ENCODE data around the gene GPR55.

The GPR55 gene

DNA sequence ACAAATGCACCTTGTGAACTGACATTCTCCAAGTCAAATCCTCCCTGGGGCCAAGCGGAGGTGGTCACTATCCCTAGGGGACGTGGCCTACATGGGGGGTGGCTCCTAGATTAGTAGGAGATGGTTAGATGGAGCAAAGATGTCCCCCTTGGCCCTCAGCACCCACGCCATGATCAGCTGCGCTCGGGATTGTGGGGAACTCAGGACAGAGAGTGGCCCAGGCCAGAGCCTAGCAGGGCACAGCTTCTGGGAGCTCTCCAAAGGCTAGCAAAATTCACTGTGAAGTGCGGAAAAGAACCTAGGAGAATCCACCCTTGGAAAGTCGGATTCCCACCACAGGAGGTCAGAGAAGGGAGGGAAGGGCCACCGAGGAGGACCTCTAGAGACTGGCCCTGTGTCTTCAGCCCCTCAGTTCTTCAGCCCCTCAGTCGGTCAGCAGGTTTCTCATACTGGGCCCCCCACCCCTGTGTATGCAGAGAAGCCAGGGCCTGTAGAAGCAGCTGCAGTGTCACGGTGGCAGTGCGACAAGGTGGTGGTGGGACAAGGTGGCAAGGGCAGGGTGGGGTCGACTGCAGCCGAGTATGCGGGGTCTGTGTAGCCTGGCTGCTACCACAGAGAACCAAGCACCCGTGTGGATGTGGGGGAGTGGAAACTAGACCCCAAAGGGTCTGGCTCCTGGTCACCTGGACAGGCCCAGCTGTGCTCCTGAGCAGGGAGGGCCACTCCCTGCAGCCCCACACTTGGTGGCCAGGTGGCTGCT, 18.4 kb downstream of the GPR55 start:
- DNase-seq (ENCODE audit: low spot score in 2 of 2) = no peak
- H3K27ac Mint-ChIP-seq = no peak overlapping the region
- peaks cover 38% of the 10 kb centered on the region for H3K36me3 Mint-ChIP-seq
- H3K4me1 Mint-ChIP-seq = peaks cover 54% of the 10 kb centered on the region
- ATAC-seq = no peak
- H3K9me3 Mint-ChIP-seq = no peaks in the 10 kb centered on the region
- peak overlapping the region; percentile 58 for H3K4me3 Mint-ChIP-seq

DNA sequence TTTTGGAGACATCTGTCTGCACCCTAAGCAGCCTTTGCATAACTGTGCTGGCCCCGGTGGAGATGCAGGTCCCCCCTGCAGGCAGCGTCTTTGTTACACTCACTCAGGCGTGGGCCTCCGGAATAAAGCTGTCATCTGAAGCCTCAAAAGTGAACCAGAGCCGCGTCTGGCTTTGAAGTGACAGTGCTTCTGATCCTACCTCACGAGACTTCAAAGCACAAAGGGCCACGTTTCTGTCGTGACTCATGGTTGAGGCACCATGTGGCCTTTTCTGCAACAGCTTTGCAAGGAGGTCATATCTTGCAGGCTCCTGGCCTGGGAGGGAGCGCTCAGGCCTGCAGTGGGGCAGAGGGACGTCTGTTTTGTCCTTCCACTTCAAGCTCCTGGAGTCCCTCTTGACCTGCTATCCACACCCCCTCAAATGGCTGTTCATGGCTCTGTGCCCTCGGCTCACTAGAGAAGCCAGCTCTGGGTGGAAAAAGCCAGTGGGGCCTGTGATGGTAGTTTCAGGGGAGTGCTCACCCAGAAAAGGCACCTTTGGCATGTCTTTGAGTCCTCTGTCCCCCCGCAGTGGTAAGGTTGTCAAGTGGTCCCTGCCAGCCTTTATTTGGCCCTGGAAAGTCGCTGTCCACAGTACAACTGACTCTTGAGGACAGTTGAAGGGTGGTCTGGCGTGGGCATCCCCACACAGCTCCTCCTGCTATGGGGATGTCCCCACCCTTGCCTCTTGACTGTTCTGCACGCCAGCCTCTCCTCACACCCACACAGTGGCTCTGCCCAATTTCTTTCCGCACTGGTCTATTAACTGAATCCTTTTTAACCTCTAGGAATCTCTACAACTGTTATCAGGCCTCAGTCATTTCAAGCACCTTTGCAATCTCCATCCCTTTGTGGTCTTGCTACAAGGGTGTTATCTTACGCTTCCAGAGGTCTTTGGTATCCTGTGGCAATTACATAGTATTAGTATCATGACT, 19.3 kb downstream of the GPR55 start:
- H3K4me3 Mint-ChIP-seq = peak overlapping the region; percentile 58
- H3K9me3 Mint-ChIP-seq = no peaks in the 10 kb centered on the region
- no peak for DNase-seq (ENCODE audit: low spot score in 2 of 2)
- peaks cover 56% of the 10 kb centered on the region for H3K4me1 Mint-ChIP-seq
- ATAC-seq = peak; percentile 85
- peak overlapping the region; percentile 61 for H3K27ac Mint-ChIP-seq
- H3K36me3 Mint-ChIP-seq = peaks cover 38% of the 10 kb centered on the region

DNA sequence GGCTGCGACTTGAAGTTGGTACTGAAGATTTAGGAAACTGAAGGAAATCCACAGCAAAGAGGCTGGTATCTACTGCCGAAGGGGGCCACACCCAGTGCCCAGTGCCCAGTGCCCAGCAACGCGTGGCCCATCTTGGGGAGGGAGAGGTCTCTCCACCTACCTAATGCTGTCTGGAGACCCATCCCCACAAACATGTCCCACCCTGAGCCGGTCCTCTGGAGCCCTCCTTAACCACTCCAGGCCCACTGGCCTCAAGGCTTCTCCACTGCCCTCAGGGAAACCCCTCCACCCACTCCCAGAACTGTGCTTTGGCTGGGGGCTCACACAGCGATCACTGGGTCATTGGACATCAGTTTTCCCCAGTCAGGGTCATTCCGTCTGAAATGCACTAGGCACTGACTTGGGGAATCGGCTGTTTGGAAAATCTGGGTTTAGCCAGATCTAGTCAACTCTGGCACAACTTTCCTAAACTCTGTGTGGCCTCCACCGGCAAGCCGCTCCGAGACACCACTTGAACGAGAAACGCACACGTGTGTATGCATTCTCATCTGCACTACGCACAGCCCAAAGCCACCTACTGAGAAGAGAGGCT, 20.1 kb downstream of the GPR55 start:
- no peak for ATAC-seq
- Mint-ChIP-seq H3K36me3 (peaks cover 38% of the 10 kb centered on the region), H3K4me3 (peak overlapping the region; percentile 58), H3K9me3 (no peaks in the 10 kb centered on the region), H3K4me1 (peaks cover 55% of the 10 kb centered on the region), H3K27ac (peak overlapping the region; percentile 61)
- DNase-seq (ENCODE audit: low spot score in 2 of 2) = no peak

DNA sequence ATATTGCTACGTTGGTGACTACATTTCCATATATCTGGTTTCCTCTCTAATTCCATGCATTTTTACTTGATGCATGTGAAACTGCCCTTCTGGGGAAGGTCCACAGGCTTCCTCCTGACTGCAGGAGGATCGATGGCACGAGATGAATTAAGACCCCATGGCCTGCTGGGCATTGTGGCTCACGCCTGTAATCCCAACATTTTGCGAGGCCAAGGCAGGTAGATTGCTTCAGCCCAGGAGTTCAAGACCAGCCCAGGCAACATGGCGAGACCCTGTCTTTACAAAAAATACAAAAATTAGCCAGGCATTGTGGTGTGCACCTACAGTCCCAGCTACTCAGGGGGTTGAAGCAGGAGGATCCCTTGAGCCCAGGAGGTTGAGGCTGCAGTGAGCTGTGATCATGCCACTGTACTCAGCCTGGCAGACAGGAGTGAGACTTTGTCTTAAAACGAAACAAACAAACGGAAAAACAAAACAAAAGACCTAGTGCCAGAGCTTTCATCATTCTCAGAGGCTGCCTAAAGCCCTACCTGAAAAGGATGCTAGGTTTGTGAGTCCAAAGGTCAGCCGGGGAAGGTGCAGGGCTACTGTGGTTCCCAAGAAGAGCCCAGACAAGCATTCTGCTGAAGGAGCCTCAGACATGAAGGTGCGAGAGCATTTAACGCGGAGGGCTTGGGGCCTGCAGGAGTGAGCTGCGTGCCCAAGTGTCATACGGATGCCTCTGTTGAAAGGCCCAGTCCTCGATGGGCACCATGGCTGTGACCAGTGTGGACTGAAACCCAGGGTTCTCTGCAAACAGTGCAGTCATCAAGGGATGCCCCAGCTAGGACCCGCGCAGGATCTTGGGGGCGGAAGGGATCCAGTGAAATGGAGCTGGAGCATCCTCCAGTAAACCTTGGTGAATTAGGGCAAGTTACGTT, 21.6 kb downstream of the GPR55 start:
- ATAC-seq = no peak
- peak overlapping the region; percentile 3 for H3K4me3 Mint-ChIP-seq
- peaks cover 35% of the 10 kb centered on the region for H3K36me3 Mint-ChIP-seq
- H3K9me3 Mint-ChIP-seq = no peaks in the 10 kb centered on the region
- no peak for DNase-seq (ENCODE audit: low spot score in 2 of 2)
- peaks cover 53% of the 10 kb centered on the region for H3K4me1 Mint-ChIP-seq
- H3K27ac Mint-ChIP-seq = no peak overlapping the region

DNA sequence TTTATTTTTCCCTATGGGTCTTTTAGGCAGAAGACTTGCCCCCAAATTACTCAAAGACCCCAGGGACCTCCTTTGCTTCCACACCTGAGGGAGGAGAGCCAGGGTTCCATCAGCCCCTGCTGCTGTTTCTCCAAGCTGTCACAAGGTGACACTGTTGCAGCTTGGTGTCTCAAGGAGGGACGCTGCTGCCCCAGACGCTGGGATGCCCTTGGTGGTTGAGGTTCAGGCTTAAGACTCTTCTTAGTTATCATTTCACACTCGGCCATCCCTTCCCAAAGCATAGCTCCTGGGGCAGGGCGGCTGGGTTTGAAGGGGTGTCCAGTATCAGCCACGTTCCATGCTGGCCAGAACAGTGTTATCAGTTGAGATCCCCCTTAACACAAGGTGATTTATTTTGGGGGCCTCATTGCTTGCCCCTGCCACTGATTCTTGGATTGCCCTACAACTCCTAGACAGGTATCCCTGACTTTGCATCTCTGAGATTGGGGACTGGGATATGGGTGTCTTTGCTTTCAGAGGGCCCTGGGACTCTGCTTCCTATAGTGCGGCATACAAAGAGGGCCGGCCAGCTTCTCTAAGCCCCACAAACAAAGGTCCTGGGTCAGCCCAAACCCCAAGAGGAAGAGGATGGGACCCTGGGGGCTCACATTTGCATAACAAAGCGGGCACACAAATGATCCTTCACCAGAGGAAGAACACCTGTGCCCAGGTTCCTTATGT, 22.7 kb downstream of the GPR55 start:
- DNase-seq (ENCODE audit: low spot score in 2 of 2) (peak in 1 of 2 donors; percentile 73), ATAC-seq (peak; percentile 65)
- Mint-ChIP-seq H3K4me3 (no peak overlapping the region), H3K27ac (no peak overlapping the region), H3K4me1 (peaks cover 47% of the 10 kb centered on the region), H3K9me3 (no peaks in the 10 kb centered on the region), H3K36me3 (peaks cover 25% of the 10 kb centered on the region)

DNA sequence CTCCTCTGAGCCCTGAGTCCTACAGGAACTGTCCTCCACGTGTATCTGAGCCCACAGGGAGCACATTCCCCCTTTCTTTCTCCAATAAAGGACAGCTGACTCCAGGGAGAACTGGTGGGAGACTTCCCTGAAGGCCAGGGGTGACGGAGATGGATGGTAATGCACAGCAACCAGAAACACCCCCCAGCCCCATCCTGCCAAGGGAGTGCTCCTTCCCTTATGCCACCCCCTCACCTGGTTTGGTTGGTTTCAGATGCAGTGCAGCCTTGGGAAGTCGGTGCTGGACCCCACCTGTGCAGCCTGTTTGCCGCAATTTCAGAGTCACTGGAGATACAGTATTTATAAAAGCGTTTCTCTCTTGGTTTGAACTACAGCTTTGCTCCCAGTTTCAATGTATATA, 24.0 kb downstream of the GPR55 start:
- no peaks in the 10 kb centered on the region for H3K9me3 Mint-ChIP-seq
- peaks cover 42% of the 10 kb centered on the region for H3K4me1 Mint-ChIP-seq
- DNase-seq (ENCODE audit: low spot score in 2 of 2) (no peak), ATAC-seq (no peak)
- H3K36me3 Mint-ChIP-seq = peaks cover 15% of the 10 kb centered on the region
- H3K27ac Mint-ChIP-seq = no peak overlapping the region
- no peak overlapping the region for H3K4me3 Mint-ChIP-seq

DNA sequence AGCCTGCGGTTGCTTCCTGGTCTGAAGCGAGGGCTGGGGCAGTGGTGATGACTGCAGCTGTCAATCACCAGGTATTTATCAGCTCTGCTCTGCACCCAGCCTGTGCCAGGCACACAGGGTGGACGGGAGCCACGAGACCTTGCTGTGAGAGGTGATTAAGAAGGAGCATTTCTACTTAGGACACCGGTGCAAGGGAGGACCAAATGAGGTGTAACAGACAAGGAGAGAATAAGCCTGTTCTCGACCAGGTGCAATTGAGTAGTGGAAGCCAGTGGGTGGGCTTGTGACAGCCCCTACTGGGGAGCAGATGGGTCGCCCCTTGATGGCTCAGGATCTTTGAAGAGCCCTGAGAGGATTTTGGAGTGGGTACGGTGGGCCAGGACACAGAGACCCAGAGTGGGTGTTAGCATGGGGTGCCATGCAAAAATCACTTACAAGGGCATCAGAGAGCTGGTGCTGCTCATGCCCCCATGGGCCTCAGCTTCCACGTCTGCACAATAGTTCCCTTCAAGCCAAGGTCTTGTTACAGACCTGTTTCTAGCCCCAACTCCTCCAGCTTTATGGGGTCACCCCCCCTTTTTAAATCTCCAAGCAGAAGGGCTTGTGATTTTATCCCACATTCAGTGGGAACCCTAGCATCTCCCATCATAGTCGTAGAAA, 24.6 kb downstream of the GPR55 start:
- peaks cover 42% of the 10 kb centered on the region for H3K4me1 Mint-ChIP-seq
- H3K4me3 Mint-ChIP-seq = no peak overlapping the region
- H3K27ac Mint-ChIP-seq = no peak overlapping the region
- ATAC-seq (no peak), DNase-seq (ENCODE audit: low spot score in 2 of 2) (no peak)
- H3K9me3 Mint-ChIP-seq = no peaks in the 10 kb centered on the region
- H3K36me3 Mint-ChIP-seq = peaks cover 13% of the 10 kb centered on the region

DNA sequence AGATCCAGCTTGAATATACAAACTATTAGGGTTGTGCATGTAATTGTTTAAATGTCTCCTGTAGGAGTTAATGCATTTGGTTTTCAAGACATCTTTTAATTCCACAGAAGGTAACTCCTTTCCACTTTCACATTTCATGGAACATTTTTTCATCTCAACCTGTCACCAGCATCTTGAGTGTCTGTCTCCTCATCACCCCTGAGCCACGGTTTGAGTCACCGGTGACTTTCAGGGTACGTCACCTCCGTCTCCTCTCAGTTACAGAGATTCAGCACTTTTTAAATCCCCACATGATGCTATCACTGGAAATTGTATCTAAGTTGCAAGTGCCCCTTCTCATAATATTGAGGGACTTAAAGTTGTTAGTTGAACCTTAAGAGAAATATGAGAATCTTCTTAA, 25.3 kb downstream of the GPR55 start:
- DNase-seq (ENCODE audit: low spot score in 2 of 2) (no peak), ATAC-seq (peak; percentile 88)
- Mint-ChIP-seq H3K4me3 (no peak overlapping the region), H3K36me3 (peaks cover 13% of the 10 kb centered on the region), H3K4me1 (peaks cover 40% of the 10 kb centered on the region), H3K27ac (no peak overlapping the region), H3K9me3 (no peaks in the 10 kb centered on the region)

DNA sequence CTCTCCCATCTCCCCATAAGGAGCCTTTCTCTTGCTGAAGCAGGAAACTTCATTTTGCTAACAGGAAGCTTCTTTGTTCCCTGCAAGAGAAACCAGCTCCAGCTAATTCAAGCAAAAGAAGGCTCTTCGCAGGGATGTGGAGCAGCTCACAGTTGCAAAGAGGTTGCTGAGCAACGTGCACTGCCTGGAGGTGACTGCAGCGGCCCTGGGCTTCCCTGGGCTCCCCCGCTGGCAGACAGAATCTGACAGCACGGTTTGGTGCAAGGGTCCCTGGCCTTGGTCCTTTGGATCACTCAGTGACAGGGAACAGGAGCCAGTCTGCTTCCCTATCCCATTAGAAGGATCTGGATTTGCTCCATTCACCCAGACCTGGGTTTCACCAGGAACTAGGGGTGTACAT, 25.8 kb downstream of the GPR55 start:
- ATAC-seq (no peak), DNase-seq (ENCODE audit: low spot score in 2 of 2) (no peak)
- H3K4me1 Mint-ChIP-seq = peaks cover 45% of the 10 kb centered on the region
- H3K4me3 Mint-ChIP-seq = no peak overlapping the region
- peaks cover 18% of the 10 kb centered on the region for H3K36me3 Mint-ChIP-seq
- H3K9me3 Mint-ChIP-seq = no peaks in the 10 kb centered on the region
- H3K27ac Mint-ChIP-seq = no peak overlapping the region

DNA sequence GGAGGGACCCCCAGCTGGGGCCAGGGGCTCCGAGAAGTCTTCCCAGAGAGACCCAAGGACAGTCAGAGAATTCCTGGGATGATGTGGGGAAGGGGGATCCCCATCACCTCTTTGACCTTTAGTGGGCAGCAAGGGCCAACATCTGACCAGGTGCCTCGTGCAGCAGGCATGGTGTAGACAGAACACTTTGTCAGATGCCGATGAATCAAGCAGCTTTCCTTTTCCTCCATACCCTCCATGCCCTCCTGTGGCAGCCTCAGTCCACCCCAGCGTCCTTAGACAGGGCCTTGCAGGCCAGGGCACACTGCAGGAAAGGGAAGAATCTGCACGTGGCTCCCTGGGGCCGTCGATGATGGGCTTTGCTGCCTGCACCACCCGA, 26.3 kb downstream of the GPR55 start:
- Mint-ChIP-seq H3K4me3 (no peak overlapping the region), H3K9me3 (no peaks in the 10 kb centered on the region), H3K36me3 (peaks cover 18% of the 10 kb centered on the region), H3K27ac (no peak overlapping the region), H3K4me1 (peaks cover 50% of the 10 kb centered on the region)
- DNase-seq (ENCODE audit: low spot score in 2 of 2) (no peak), ATAC-seq (no peak)

DNA sequence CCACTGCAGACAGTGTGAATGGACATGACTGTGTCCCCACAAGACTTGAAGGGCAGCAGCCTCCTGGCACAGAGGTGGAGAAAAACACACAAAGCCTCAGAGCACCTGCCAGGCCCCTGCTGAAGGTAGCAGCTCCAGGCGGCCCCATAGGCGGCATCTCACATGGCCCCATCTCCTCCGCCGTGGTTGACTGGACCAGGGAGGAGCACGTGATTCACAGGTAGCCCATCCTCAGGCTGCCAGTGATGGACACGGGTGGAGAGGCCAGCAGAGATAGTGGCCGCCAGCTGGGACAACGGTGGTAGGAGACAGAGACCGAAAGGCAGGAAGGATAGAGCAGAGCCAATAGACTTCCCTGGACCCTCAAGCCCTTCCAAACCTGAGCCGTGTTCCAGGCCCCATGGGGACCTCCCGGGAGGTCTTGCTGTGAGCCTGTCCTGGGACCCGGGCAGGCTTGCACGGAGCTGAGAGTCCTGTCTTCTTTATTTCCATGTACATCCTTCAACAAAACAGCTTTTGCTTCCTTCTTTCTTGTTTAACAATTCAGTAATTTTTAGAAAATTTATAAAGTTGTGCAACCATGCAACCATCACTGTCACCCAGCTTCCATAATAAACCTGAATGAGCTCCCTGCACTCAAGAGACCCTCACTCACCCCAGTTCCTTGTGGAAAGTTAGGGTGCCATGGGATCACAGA, 26.9 kb downstream of the GPR55 start:
- Mint-ChIP-seq H3K4me1 (peaks cover 53% of the 10 kb centered on the region), H3K9me3 (no peaks in the 10 kb centered on the region), H3K36me3 (peaks cover 13% of the 10 kb centered on the region), H3K27ac (no peak overlapping the region), H3K4me3 (no peak overlapping the region)
- ATAC-seq (no peak), DNase-seq (ENCODE audit: low spot score in 2 of 2) (no peak)

DNA sequence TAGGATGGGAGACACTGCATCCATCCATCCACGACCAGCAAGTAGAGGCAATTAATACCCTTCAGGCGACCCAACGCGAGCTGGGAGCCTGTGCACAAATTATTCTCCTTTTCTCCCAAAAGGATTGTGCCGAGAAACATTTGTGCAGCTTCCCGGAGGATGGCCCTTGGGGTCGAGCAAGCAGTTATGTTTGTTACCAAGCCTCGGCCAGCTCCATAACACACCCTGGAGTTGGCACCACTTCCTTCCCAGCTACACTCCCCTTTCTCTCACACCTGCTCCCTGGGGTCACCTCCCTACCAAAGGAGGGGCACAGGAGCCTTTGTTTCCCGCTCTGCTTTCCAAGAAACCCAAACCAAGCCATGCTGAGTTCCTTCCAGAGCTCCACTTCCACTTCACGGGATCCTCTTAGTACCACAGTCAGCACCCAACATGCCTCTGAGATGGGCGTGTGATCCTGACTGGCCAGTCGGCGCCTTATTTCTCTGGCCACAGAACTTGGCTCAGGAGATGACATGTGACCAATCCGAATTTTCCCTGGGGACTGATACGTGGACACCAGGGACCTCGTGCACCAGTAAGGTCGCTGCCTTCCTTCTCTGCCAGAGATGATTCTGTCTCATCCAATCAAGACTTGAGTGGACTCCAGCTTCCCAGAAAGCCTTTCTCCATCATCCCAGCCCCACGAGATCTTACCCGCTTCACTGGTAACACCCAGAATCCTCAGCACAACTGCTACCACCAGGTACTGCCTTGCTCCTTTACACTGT, 28.5 kb downstream of the GPR55 start:
- H3K4me3 Mint-ChIP-seq = no peak overlapping the region
- peak overlapping the region; percentile 10 for H3K27ac Mint-ChIP-seq
- H3K36me3 Mint-ChIP-seq = peaks cover 4% of the 10 kb centered on the region
- ATAC-seq (no peak), DNase-seq (ENCODE audit: low spot score in 2 of 2) (no peak)
- H3K4me1 Mint-ChIP-seq = peaks cover 52% of the 10 kb centered on the region
- no peaks in the 10 kb centered on the region for H3K9me3 Mint-ChIP-seq

Measured in stimulated activated effector memory CD8-positive, alpha-beta T cell treated with anti-CD3 and anti-CD28 coated beads, Interleukin-12 subunit alpha, Interleukin-12 subunit beta, amount 100 ng/mL, for 72 hours (primary cell).